Gastrocnemius medialis (tissue), 4 donors: Measurements from ENCODE around the gene GEMIN2.

Experiments used
- CTCF ChIP-seq, 5 experiments: fragments of 450-650 bp in 3 of 5; fragments of 200-600 bp in 2 of 5; sonication (generic) in 2 of 5; IDR thresholded peaks in 4 of 5; conservative IDR thresholded peaks in 1 of 5; 1 replicate in 4 of 5; 2 replicates in 1 of 5; pipeline ENCODE4 v1.5.1; 2016 to 2019; ENCODE audit warnings: antibody characterized with exemption in 5 of 5, mild to moderate bottlenecking in 3 of 5, moderate library complexity in 3 of 5
- POLR2A ChIP-seq, 2 donors: fragments of 450-650 bp; IDR thresholded peaks; one replicate each; pipeline ENCODE4 v1.6.1; 2017; ENCODE audit warnings: antibody characterized with exemption in 2 of 2, mild to moderate bottlenecking in 2 of 2, moderate library complexity in 2 of 2

- no peak for TF ChIP-seq POLR2A (IDR thresholded peaks at IDR 0.05)
- TF ChIP-seq CTCF (IDR thresholded peaks at IDR 0.05 in 4 of 5, conservative IDR thresholded peaks at IDR 0.05 in 1 of 5): no peak
Observed at GRCh38 chr14:39179042-39179441, 64.9 kb downstream of the GEMIN2 start.
